ENCODE results near the gene ZNF608.

The ZNF608 gene

DNA sequence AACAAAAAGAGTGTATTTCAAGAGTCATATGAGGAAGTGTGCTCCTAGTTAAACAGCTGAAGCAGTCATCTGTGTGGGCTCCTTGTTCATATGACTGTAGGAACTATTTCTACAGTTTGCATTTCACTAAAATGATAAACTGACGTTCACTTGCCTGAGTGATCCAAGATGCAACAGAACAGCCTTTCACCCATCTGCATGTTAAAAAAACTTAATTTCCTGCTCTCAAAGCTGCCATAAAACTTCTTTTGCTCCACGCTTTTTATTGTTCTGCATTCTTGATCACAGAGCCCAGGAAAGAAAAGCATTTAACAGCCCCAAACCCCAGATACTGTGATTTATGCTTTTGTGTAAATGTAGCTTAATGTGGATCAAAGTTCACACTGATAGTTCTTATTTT, 43.9 kb downstream of the ZNF608 start:
- no peak for TF ChIP-seq CTCF (IDR thresholded peaks at IDR 0.05; ENCODE audit: low read depth, low read length)
- Histone ChIP-seq H3K27ac (no peak overlapping the region), H3K4me3 (ENCODE audit: low read depth, low read length) (no peak overlapping the region)

GRCh38 chr5:124701873-124702425, 44.5 kb downstream of the ZNF608 start:
- Histone ChIP-seq H3K4me3 (ENCODE audit: low read depth, low read length) (no peak overlapping the region), H3K36me3 (peaks cover 19% of the 10 kb centered on the region), H3K9me3 (ENCODE audit: severe bottlenecking) (no peaks in the 10 kb centered on the region), H3K27ac (no peak overlapping the region), H3K27me3 (ENCODE audit: insufficient read depth, low read depth, severe bottlenecking) (no peaks in the 10 kb centered on the region)
- DNase-seq: no peak
- no peak for TF ChIP-seq CTCF (IDR thresholded peaks at IDR 0.05; ENCODE audit: low read depth, low read length)

More for the DNA sequence above, 43.9 kb downstream of the ZNF608 start:
- H3K36me3 ChIP-seq: peaks cover 19% of the 10 kb centered on the region
- H3K27me3 ChIP-seq (ENCODE audit: insufficient read depth, low read depth, severe bottlenecking): no peaks in the 10 kb centered on the region
- DNase-seq: no peak
- H3K9me3 ChIP-seq (ENCODE audit: severe bottlenecking): no peaks in the 10 kb centered on the region

DNA sequence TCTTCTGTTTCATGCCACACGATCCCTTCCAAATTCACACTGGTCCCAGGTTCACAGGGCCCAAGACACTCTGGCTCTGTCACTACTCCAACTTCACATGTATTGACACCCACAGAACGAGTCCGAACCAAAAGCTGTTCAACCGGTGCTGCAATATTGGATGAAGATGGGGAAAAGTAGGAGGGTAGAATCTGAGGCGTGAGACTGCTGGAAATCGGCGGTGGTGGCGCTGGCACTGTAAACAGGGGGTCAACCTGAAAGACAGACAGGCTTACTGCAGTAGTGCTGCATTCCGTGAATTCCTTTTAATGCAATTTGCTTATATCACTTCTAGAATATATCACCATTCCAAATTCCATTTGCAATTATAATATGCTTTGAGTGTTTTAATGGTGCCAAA, 45.4 kb downstream of the ZNF608 start:
- Histone ChIP-seq H3K4me3 (ENCODE audit: low read depth, low read length) (no peak overlapping the region), H3K27me3 (ENCODE audit: insufficient read depth, low read depth, severe bottlenecking) (no peaks in the 10 kb centered on the region), H3K27ac (peak overlapping the region; percentile 33), H3K36me3 (peaks cover 19% of the 10 kb centered on the region), H3K9me3 (ENCODE audit: severe bottlenecking) (no peaks in the 10 kb centered on the region)
- no peak for DNase-seq
- no peak for TF ChIP-seq CTCF (IDR thresholded peaks at IDR 0.05; ENCODE audit: low read depth, low read length)

DNA sequence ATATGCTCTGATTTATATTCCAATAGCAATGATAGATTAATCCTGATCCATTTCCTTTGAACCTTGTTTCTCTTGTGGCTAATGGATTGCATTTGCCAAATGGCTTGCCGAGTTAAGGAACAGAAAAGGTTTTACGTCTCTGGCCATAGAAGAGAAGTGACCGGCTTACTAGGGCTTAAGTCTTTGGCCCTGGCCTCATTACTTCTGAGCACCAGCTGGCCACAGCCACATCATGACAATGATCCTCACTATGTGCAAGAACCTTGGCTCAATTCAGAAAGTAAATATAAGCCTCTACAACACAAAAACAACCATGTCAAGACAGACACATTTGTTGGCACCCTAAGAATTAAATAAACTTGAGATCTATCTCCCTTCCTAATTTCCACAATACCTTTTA, 46.1 kb downstream of the ZNF608 start:
- Histone ChIP-seq H3K27me3 (ENCODE audit: insufficient read depth, low read depth, severe bottlenecking) (no peaks in the 10 kb centered on the region), H3K27ac (peak overlapping the region; percentile 33), H3K9me3 (ENCODE audit: severe bottlenecking) (no peaks in the 10 kb centered on the region), H3K36me3 (peaks cover 19% of the 10 kb centered on the region), H3K4me3 (ENCODE audit: low read depth, low read length) (no peak overlapping the region)
- no peak for TF ChIP-seq CTCF (IDR thresholded peaks at IDR 0.05; ENCODE audit: low read depth, low read length)
- DNase-seq: peak; percentile 65

DNA sequence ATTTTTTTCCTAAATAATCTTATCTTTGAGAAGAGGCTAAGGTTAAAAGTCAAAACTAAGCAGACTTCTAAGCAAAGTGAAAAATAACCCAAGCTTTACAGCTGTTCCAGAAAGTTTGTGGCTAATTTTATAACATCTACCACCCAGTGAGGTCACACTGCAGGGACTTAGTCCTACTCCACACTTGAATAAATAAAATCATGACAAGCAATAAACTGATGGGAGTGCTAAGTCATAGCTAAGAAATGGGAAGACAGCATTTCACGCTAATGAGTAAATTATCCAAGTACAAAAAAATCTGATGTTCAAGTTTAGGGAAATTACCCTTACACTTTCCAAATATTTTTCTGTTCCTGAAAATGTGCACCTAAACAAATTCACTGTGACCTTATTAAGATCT, 47.7 kb downstream of the ZNF608 start:
- Histone ChIP-seq H3K27ac (no peak overlapping the region), H3K4me3 (ENCODE audit: low read depth, low read length) (no peak overlapping the region), H3K36me3 (peaks cover 19% of the 10 kb centered on the region), H3K27me3 (ENCODE audit: insufficient read depth, low read depth, severe bottlenecking) (no peaks in the 10 kb centered on the region), H3K9me3 (ENCODE audit: severe bottlenecking) (no peaks in the 10 kb centered on the region)
- no peak for DNase-seq
- no peak for TF ChIP-seq CTCF (IDR thresholded peaks at IDR 0.05; ENCODE audit: low read depth, low read length)

GRCh38 chr5:124697933-124698591, 48.4 kb downstream of the ZNF608 start:
- no peak for DNase-seq
- Histone ChIP-seq H3K27ac (no peak overlapping the region), H3K27me3 (ENCODE audit: insufficient read depth, low read depth, severe bottlenecking) (no peaks in the 10 kb centered on the region), H3K9me3 (ENCODE audit: severe bottlenecking) (no peaks in the 10 kb centered on the region), H3K36me3 (peaks cover 19% of the 10 kb centered on the region), H3K4me3 (ENCODE audit: low read depth, low read length) (no peak overlapping the region)
- no peak for TF ChIP-seq CTCF (IDR thresholded peaks at IDR 0.05; ENCODE audit: low read depth, low read length)
